Fibroblast of skin of left biceps (primary cell): ENCODE measurements around the gene HINFP.
"Not testable (repeated sequence)": the region's sequence is repeated elsewhere in the genome, so short reads cannot be mapped to it uniquely, and the experiment has no call there.

Source experiments
- DNase-seq, 2 experiments: peaks; one replicate each; pipeline ENCODE4 v3.0.0-alpha.2; 2013; ENCODE audit warnings: low read depth in 2 of 2

Gene HINFP

DNA sequence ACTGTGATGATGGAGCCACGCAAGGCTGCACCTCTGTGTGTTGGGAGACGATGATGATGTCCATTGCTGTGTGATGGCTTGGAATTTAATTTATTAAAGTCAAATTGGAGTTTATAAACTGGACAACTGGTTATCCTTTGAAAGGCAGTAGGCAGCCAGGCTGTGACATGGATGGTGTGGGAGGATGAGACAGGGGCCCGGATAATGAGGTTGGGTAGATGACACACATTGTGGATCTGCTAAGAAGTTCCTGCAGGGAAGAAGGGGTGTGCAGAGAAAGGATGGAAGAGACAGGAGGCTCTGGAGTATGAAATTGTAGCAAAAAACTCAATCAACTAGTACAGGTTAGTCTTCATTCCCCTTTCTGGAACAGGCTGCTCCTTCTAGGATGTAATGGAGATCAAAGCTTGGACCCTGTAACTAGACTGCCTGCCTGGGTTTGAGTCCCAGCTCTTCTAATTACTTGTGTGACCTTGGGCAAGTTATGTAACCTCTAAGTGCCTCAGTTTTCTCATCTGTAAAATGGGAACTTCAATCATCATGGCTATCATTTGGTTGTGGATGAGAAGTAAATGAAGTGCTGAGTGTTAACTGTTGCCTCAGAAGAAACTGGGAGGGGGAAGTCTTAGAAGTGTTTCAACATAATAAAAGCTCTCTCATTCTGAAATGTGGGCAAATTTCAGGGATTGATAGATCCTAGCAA is 4.2 kb upstream of the HINFP start:
- no peak for DNase-seq

DNA sequence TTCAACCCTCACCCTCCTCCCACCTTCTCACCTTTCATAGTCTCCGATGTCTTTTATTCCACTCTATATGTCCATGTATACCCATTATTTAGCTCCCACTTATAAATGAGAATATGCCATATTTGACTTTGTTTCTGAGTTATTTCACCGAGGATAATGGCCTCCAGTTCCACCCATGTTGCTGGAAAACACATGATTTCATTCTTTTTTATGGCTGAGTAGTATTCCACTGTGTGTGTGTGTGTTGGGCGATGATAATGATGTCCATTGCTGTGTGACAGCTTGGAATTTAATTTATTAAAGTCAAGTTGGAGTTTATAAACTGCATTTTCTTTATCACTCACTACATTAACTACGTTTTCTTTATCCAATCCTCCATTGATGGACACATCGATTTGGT is 3.2 kb upstream of the HINFP start:
- no peak for DNase-seq

DNA sequence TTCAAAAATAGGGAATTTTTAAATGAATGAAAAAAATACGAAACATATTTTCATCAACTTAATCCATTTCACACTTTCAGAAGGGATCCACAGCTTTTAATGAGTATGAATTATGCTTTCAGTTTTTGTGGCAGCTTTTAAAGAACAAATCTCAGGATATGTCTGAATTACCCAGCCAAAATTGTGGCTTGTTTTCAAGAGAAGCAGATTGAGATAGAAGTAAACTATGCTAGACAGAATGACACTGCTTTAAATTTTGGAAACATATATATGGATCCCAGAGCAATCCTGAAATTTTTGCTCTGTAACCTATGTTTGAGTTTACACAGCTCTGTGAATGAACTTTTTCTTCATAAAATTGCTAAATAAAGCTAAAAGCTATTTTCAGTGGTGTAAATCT is 2.4 kb upstream of the HINFP start:
- DNase-seq, result no peak

DNA sequence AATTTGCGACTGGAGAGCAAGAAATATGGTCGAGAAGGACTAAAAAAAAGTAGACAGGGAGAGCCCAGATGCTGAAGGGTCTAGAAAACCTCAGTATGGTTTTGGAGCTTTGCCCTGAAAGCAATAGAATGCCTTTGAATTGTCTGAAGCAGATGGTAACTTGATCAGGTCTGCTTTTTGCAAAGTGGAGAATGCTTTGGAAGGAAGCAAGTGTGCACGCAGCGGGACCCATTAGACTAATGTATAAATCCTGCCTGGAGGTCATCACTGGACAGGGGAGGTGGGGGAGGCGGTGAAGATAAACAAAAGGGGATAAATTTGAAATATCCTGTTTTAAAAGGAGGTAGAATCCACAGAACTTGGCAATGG is 757 bp upstream of the HINFP start:
- DNase-seq, result peak; percentile 55 to 58

DNA sequence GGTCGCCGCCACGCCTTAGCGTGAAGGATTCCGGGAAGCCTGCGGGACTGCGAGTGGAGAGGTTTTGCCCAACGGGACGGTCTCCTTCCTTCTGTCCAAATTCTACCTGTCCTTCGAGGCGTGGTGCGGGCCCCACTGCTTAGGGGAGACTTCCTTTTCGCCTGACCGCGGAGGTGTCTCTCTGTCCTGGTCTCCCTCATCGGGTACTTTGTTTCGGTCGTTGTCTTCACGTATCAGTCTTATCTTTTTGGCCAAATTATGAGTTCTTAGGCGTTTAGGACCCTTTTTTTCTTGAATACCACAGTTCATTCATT is 388 bp downstream of the HINFP start:
- DNase-seq, result no peak

DNA sequence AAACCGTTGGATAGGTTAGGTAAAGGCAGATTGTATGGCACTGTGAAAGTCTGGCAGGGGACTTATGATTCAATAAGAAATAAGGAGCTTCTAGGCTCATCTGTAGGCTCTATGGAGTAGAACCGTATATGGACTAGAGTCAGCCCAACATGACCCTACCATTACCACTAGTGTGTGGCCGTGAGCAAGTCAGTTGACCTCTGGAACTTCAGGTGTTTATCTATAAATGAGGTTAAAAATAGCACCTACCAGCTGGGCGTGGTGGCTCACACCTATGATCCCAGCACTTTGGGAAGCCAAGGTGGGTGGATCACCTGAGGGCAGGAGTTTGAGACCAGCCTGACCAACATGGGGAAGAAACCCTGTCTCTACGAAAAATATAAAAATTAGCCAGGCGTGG is 4.4 kb downstream of the HINFP start:
- DNase-seq, result no peak

DNA sequence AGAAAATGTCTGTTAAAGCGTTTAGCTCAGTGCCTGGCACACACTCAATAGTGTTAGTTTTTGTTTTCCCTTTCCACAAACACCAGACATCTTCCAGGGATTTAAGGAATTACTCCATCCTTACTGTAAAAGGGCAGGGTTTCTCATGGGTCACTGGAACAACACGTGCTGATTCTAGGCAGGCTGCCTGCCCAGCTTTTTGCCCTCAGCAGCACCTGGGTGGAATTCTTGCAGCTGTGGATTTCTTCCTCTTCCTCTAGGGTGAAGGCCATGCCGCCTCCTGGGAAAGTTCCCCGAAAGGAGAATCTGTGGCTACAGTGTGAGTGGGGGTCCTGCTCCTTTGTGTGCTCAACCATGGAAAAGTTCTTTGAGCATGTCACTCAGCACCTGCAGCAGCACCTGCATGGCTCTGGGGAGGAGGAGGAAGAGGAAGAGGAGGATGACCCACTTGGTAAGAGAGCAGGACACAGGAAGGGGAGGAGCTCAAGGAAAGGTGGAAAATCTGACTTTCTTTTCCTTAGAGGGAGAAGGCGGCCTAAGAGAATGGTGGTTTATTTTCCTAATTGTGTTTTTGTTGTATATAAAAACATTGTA is 5.4 kb downstream of the HINFP start:
- no peak for DNase-seq

DNA sequence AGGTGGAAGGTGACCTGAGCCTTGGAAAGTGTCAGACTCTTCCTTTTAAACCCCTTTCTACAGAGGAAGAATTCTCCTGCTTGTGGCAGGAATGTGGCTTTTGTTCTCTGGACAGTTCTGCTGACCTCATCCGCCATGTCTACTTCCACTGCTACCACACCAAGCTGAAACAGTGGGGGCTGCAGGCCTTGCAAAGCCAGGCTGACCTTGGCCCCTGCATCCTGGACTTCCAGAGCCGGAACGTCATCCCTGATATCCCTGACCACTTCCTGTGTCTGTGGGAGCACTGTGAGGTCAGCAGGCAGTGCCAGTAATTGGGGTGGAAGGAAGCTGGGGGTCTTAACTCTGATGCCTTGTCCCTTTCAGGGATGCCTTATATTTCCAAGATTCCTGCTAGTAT is 9.3 kb downstream of the HINFP start:
- no peak for DNase-seq

DNA sequence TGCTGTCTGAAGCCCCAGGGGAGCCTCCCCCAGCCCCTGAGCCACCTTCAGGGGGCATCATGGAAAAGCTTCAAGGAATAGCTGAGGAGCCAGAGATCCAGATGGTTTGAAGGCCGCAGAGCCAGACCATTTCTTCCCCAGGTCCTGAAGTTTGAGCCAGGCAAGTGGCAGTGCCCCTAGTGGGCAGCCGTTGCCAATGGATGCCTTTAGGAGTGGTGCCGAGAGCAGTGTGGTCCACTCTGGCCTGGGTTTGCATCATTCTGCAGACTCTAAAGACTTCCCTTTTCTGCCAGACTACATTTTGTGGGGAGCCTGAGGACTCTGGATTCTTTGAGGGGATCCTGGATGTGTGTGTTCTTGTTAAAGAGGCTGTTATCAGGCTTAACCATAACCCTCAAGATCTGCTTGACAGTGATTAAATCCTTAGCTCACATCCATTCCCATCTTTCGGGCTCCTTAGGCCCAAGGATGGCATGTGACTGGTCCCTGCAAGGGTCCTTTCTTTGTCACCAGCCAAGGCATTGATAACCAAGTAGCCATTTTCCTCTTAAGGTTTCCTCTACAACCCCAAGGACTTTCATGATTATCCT is 13.1 kb downstream of the HINFP start:
- no peak for DNase-seq

DNA sequence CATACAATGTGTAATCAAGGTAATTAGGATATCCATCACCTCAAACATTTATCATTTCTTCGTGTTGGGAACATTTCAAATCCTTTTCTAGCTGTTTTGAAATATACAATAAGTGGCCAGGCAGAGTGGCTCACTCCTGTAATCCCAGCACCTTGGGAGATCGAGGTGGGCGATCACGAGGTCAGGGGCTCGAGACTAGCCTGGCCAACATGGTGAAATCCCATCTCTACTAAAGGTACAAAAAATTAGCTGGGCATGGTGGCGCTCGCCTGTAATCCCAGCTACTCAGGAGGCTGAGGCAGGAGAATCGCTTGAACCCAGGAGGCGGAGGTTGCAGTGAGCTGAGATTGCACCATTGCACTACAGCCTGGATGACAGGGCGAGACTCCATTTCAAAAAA is 17.9 kb downstream of the HINFP start:
- not testable (repeated sequence) for DNase-seq

DNA sequence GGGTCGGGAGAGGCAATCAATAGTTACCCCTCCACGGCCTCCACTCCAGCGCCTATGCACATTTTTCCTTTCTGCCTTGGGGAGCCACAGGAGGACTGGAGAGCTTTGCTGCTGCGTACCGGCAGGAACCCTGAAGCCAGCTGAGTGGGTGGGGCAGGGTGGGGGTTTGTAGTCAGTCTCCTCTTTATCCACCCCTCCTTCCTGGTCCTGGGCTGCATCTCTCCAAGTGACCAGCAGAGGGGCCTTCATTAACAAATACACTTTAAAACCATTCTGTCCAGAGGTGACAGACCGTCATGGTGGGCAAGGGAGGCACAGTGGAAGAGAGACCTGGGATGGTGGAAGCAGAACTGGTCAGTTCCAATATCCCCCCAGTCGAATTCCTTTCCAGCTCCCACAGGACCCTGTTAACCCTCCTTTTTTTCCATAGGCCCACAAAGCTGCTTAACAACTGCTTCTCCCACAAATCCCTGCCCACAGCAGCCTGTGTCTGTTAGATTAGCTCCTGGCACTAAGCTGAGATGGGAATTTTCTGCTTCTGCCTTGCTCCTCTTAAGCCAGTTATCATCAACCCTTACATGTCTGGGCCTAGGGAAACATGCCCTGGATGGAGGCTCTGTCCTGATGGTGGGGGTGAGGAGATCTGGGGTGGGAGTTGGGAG is 23.6 kb downstream of the HINFP start:
- DNase-seq, result no peak

DNA sequence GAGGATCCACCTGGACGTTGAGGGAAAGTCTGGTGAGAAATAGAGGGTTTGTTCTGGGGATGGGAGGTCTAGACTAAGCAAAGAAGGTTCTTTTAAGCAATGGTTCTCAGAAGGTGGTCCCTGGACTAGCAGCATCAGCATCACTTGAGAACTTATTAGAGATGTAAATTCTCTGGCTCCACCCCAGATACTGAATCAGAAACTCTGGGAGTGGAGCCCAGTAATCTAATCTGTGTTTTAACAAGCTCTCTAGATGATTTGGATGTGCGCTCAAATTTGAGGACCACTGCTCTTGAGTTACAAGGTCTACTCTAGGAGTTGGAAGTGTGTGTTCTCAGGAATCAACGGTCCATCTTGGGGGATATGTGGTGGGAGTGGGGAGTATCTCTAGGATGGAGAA is 24.2 kb downstream of the HINFP start:
- no peak for DNase-seq

DNA sequence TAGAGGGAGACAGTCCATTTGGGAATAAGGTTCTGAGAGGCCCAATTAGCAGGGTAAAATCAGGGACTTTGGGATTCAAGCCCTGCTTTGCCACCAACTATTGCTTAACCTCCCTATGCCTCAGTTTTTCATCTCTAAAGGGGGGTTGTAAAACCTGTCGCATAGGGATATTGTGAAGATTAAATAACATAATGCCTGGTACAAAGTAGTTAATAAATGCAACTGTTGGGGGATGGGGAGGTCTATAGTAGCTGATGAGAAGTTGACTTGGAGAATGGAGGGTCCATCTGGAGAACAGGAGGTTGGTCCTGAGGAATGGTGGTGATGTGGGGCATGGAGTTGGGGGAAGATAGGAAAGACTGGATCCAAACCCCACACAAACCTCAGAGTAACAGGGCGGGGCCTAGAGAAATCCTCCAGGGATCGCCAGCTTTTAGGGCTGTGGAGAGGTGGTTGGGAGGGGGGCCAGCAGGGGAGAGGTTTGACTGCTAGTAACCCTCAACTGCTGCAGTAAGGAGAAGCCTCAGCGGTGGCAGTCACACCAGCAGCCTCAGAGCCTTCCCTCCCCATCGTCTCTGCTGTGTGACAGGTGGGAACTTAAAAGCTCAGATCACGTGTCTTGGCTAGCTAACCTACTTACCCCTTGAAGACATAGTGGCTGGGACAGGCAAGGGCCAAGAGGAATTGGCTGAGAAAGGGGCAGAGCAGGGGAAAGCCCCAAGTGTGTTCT is 26.4 kb downstream of the HINFP start:
- DNase-seq, result no peak

DNA sequence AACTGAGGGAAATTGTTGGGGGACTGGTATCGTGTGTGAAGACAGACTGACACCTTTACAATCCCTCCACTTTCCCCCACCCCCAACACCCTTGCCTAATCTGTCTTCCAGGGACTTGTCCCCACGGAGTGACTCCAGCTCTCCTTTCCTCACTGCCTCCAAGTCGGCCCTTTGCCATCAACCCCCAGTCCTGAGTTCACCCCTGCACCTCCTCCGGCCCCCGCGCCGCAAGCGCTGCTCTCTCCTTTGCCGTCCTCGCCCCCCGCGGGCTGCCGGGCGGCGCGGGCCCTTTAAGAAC is 27.3 kb downstream of the HINFP start:
- DNase-seq, result no peak

DNA sequence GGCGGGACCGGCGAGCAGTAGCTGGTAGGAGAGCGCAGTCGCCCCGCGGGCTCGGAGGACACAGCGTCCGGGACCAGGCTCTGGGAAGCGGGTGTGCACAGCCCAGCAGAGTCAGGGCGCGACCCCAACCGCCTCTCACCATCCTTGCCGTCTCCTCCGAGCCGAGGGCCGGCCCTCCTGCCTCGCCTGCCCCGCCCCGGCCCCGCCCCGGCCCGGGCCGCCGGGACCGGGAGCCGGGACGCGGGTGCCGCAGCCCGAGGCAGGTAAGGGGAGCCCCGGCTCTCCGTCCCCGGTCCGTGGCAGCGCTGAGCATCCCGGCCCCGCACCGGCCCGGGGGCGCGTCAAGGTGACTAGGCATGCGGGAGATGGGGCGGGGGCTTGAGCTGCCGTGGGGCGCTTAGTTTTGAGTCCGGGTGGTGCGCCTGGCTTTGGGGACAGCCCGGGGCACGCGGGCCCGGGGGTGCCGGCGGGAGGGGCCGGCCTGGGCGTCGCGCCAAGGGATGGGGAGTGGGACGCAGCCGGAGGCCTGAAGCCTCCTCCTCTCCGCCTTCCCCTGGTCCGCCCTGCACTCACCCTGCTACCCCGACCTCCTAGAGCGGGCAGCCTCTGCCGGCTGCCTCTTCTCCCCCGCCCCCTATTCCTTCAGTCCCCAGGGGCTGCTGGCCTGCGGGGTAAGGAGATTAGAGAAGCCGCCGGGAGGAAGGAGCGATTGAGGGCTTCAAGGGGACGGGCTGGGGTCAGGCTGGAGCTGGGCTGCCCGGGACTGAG is 27.8 kb downstream of the HINFP start, which contains the start of gene ABCG4:
TSS of gene ABCG4 (plus strand) at position 35 of the 768 bp plus-strand sequence. CDS start 914 bp downstream, outside the sequence.
- no peak for DNase-seq

DNA sequence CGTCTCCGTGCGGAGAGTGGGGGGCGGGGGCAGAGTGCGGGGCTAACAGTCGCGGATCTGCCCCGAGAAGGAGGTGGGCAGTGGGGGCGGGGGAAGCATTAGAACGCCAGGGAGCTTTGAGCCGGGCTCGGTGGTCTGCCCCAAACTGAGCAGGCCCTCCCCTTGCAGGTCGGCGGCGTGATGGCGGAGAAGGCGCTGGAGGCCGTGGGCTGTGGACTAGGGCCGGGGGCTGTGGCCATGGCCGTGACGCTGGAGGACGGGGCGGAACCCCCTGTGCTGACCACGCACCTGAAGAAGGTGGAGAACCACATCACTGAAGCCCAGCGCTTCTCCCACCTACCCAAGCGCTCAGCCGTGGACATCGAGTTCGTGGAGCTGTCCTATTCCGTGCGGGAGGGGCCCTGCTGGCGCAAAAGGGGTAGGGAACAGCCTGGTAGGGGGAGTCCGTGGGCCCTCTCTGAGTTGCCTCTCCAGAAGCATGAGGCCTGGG is 28.5 kb downstream of the HINFP start:
- DNase-seq, result no peak

DNA sequence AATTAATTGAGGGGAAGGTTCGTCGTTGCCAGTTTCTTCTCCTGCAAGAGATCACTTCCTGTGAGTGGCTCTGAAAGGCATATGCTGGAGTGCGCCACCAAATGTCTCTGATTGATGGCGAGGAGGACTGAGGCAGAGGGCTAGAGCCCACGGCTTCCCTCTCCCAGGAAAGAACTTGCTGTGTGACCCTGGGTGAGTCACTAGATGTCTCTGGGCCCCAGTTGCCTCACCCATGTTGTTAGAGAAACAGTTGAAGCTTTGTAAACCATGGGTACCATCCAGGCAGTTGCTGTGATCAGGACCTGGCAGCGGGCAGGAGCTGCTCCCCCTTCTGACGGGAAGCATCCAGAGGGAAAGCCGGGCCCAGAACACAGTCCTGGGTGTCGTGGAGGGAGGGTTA is 30.7 kb downstream of the HINFP start:
- no peak for DNase-seq

DNA sequence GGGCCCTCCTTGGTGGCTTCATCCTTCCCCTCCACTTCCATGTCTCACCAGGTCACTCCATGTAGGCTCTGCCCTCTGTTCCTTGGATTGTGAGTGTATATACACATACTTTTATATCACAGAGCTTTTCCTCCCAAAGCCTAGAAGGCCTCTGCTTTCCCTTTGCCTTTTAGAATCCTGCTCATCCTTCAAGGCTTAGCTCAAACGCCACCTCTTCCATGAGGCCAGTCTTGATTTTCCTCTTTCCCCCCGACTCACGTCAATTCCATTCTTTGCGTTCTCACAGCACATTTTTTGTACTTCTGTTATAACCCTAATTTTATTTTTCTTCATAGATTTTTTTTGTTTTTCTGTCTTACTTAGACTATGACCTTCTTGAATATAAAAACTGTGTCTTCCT is 31.2 kb downstream of the HINFP start:
- no peak for DNase-seq

DNA sequence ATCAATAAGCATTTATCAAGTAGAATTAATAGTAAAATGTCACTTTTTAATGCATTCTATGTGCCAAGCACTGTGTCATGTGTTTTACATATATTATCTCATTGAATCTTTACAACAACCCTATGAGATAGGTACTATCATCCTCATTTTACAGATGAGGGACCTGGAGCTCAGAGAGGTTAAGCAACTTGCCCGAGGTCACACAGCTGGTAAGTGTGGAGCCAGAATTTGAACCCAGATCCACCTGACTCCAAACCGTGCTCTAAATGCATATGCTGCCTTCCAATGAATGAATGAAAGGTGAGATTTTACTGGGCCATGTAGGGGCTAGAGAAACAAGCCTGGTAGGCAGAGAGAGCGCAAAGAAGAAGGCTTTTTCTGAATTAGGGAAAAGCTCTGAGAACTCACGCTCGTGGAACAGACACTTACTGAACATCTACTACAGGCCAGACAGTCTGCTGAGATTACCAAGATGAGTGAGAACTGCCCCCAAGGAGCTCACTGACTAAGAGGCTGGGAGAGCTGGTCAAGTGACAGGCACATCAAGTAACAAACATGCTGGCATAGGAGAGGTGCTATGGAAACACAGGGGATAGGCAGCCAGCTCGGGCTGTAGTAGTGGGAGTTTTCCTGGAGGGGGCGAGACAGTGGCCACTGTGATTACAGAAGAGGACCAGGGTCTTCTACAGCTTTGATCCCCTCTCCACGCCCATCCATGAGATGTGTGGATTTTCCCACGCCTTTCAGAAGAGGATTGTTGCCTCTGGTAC is 31.9 kb downstream of the HINFP start:
- no peak for DNase-seq

DNA sequence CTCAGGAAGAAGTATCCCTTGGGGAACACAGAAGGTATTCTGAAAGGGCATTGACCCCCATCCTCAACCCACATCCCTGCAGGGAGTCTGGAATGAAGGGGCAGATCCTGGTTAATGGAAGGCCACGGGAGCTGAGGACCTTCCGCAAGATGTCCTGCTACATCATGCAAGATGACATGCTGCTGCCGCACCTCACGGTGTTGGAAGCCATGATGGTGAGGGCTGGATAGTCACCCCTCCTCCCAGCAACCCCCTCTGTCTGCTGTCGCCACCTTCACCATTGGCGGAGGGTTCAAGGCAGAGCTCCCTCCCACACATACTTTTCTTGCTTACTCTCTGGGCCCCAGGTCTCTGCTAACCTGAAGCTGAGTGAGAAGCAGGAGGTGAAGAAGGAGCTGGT is 32.8 kb downstream of the HINFP start:
- DNase-seq, result no peak
